H54 (cell line): ENCODE data around the gene ZP4.
A peak's percentile ranks its signal among the peaks of the same experiment; 100 is the strongest.

Experiments used
- DNase-seq: peaks from one replicate; pipeline ENCODE4 v3.0.0; 2011; ENCODE audit warnings: low spot score, mixed read lengths; ENCODE audit not compliant: insufficient read length
- FAIRE-seq: peaks from 3 replicates; lab custom pipeline; 2011; peaks lifted over from hg19 to GRCh38; lab: Jason Lieb, UNC
- POLR2A ChIP-seq: IDR thresholded peaks from 2 replicates; pipeline ENCODE4 v1.6.1; 2011; ENCODE audit warnings: low read depth, mild to moderate bottlenecking, low read length

The ZP4 gene, protein sequence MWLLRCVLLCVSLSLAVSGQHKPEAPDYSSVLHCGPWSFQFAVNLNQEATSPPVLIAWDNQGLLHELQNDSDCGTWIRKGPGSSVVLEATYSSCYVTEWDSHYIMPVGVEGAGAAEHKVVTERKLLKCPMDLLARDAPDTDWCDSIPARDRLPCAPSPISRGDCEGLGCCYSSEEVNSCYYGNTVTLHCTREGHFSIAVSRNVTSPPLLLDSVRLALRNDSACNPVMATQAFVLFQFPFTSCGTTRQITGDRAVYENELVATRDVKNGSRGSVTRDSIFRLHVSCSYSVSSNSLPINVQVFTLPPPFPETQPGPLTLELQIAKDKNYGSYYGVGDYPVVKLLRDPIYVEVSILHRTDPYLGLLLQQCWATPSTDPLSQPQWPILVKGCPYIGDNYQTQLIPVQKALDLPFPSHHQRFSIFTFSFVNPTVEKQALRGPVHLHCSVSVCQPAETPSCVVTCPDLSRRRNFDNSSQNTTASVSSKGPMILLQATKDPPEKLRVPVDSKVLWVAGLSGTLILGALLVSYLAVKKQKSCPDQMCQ

DNA sequence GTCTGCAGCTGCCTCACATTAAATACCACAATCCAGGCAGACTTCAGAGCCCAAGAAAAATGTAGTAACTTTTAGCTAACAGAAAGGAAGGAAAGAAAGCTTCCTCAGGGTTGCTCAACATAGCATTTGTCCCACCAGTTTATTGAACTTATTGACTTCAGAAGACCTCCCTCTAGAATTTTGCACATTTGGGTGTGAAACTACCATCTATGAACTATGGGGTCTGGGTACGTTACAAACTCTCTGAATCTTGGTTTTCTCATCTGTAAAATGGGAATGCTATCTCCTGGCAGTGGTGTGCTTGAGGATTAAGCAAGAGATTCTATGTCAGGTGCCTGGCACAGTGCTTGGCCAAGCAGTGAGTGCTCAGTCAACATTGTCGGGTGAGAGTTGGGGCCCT lies at the start of gene ZP4:
Gene ZP4, minus strand, starts transcription at position 101 of the 400 bp plus-strand sequence. CDS start 287 bp downstream, outside the sequence.
- TF ChIP-seq POLR2A: no peak
- DNase-seq: no peak
- no peak for FAIRE-seq

DNA sequence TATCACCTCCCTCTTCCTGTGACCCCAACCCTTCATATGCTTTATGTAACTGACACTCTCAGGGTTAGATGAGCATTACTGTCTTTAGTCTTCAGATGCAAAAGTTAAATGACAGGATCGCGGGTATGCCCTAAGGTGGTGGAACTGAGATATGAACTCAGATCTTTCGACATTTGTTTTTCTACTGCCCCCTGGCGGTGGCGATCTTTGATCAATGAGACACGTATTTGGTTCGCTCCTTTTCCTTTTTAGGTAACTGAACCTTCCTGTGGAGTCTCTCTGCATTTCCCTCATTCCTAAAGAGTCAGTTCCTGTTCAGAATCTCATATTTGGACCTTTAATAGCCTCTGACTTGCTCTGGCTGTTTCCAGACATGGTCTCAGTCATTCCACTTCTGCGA lies 47.8 kb upstream of the ZP4 start:
- FAIRE-seq (no peak), DNase-seq (no peak)
- TF ChIP-seq POLR2A: no peak

DNA sequence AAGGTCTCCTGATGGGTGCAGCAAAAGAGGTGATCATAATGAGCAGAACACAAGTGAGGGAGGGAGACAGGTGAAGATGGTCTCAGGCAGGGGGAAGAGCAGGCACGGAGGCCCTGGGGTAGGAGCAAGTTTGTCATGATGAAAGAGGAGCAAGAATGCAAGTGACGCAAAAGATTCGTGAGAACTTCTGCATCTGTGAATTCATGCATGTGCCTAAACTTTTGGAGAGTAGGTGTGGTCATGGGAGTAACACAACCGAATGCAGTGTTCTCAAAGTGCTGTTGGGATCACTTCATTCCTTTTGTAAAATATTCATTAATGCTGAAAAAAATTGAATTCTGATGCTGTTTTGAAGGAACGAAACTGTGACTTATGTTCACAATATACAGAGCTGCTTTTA lies 47.3 kb upstream of the ZP4 start:
- DNase-seq: no peak
- TF ChIP-seq POLR2A: no peak
- no peak for FAIRE-seq

DNA sequence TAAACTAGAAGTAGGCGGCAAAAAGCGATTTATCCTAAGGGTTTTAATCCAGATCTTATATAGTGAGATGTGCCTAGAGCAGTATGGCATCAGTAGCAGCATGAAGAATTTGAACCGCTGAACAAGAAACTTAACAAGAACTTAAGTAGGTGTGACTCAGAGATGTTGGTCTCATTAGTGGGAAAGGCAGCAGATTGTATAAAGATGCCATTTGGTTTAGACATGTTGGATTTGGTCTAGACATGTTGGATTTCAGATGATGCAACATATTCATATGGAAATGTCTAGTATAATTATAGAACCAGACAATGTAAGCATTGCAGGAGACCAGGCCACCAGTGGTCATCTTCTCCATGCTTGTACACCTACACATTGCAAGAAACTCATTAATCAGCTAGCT lies 42.1 kb upstream of the ZP4 start:
- no peak for DNase-seq
- FAIRE-seq: no peak
- no peak for TF ChIP-seq POLR2A

DNA sequence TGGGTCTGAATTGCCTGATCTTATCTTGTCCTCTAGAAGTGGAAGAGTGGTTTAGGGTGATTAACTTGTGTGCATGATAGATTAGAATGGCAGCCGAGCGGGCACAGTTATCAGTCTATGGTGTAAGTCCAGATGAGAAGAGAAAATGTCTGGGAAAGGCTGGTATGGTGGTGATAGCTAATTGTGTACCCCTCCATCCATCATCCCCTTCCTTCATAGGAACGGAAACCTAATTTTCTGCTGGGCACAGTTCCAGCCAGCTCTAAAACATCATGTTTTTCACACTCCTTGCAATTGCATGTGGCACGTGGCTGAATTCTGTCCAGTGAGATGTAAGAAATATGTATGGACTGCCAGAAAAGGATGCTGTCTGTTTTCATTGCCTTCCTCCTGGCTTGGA lies 40.9 kb upstream of the ZP4 start:
- FAIRE-seq (no peak), DNase-seq (no peak)
- TF ChIP-seq POLR2A: no peak

DNA sequence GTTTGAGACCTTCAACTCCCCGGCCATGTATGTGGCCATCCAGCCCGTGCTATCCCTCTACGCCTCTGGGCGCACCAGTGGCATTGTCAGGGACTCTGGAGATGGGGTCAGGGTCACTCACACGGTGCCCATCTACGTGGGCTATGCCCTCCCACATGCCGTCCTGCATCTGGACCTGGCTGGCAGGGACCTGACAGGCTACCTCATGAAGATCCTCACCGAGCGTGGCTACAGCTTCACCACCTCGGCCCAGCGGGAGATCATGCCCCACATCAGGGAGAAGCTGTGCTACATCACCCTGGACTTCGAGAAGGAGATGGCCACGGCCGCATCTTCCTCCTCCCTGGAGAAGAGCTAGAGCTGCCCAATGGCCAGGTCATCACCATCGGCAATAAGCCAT lies 36.5 kb upstream of the ZP4 start:
- no peak for TF ChIP-seq POLR2A
- no peak for FAIRE-seq
- DNase-seq: no peak

DNA sequence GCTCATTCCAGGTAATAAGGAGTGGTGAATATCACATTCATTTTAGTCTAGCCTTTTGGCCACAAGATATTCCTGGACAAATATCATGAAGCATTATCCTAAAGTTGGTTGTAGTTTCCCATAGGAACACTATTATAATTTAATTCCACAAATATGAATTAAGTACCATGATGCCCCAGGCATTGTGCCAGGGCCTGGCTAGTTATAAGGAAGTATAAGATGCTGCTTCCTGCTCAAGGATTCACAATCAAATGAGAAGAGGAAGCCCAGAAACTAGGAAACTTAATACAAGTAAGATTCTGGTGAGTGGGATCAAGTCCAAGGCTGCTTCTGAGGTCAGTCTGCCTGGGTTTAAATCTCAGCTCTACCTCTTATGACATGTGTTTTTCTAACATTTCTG lies 30.6 kb upstream of the ZP4 start:
- TF ChIP-seq POLR2A: no peak
- FAIRE-seq (no peak), DNase-seq (no peak)

DNA sequence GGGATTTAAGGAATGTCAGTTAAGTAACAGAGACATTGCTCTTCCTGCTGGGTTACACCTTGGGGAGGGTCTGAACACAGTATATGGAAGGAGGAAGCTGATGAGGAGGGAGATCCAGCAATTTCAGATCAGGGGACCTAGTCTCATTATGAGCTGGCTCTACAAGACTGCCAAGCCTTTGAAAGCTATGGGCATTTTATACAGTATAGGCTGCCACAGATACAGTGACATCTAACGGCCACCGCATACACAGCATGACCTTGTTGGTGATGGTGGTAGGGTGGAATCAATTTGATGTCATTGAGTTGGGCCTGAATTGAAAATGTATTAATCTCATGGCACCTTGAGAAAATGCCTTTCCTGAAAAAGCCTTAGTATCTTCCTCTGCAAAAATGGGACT lies 22.6 kb upstream of the ZP4 start:
- no peak for TF ChIP-seq POLR2A
- DNase-seq (no peak), FAIRE-seq (no peak)

DNA sequence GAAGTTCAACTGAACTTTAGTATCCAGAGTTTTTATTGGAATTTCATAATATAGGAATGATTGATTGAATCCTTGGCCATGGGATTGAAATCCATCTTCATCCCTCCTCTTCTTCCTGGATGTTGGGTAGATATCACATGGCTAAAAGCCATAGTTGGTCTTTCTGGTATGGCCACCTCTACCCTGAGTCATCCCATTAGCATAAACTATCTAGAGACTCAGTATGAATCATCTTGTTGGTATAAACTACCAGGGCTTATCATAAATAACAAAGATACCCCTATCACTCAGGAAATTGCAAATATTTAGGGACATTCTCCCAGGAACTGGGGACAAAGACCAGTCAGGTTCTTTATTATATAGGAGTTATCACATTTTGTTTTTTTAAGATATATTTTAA lies 21.2 kb upstream of the ZP4 start:
- TF ChIP-seq POLR2A: no peak
- no peak for DNase-seq

DNA sequence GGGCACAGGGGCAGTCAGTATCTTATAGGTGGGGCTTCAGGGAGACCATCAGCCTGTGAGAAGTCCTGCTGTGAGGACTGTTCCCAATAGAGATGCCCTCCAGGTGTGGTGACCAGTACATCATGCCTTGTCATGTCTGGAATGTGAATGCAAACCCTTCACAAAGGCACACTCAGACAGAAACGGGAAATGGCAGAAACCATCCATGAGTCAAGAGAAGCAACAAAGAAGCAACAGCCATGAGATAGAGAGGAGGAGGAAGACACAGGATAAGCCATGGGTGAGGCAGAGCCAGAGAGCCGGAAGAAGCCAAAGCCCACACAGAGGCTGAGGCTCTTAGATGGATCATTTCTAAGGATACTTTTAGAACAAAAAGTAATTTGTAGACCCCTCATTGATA lies 20.1 kb upstream of the ZP4 start:
- FAIRE-seq (no peak), DNase-seq (no peak)
- TF ChIP-seq POLR2A: no peak

More for the DNA sequence above, 21.2 kb upstream of the ZP4 start:
- FAIRE-seq: no peak

DNA sequence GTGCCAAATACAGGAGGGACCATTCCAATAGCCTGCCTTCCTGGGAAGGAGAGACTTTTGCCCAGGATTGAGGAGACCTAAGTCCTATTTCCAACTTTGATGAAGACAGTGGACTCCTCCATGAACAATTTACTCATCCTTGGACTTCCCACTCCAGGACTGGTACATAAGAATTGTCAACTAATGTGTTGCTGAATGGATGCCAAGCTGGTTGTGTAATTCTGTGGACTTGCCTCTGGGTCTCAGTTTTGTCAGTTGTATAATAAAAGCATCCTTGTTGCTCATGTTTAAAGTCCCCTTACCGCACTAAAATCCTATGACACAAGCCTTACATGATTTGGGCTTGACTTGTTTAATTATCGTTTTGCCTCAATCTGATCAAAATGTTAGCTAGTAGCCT lies 13.2 kb upstream of the ZP4 start:
- DNase-seq (no peak), FAIRE-seq (no peak)
- TF ChIP-seq POLR2A: no peak

DNA sequence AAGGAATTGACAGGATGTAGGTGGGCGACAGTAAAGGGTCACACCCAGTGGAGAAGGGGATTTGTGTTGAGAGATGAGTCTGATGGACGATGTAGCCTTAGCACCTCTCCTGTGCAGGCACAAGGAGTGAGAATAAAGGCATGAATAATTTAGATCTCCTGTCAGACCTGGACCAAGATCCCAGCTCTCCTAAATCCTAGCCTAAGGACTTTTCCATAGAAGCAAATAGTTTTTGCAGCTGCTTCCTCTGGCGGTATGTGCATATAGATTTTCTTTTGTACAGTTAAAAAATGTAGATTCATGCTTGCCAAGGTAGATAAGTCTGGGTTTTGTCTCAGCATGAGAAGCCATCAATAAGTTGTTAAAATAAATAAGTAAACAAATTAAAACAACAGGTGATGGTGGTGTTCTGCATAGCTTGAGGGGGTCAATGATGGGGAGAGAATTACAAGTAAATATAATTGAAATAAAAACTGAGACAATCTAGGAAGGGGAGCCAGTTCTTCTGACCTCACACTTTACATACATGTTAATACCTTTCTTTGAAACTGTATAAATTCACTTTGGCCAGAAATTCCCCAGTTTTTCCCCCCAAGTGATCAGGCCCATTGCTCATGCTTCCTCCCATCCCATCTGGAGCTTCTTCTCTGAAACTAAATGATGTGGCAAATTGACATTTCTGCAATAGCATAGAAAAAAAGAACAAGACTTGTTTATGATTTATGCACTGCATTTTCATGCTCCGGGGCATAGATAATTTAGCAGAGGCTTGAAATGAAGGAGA lies 12.4 kb upstream of the ZP4 start:
- DNase-seq (no peak), FAIRE-seq (no peak)
- no peak for TF ChIP-seq POLR2A

DNA sequence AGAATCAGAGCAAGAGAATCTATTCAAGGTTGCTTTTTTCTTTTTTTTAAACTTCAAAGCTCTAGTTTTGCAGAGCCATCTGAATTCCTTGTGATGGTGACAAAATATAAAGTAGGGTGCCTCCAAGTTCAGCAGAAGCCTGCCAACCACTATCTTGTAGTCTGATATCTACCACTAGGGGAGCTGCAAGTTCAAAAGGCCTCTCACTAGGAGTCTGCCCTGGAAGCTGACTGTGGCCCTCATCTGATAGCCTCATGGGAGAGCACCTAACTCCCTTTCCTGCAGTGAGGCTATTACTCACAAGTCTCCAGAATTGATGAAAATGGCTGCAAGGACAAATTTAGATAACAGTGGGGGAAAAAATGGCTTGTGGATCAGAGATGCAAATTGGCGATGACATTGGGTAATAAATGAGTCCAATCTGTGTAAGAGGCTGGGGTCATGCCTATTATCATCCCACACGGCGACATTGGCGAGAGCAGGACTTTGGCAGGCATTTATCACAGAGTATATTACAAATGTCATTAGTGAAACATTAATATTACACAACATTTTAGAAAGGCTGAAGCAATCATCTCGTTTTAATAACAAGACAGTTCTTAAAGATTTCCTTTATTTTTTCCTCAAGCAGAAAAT lies 10.7 kb upstream of the ZP4 start:
- FAIRE-seq: peak; percentile 75
- TF ChIP-seq POLR2A: no peak
- DNase-seq: peak; percentile 42

DNA sequence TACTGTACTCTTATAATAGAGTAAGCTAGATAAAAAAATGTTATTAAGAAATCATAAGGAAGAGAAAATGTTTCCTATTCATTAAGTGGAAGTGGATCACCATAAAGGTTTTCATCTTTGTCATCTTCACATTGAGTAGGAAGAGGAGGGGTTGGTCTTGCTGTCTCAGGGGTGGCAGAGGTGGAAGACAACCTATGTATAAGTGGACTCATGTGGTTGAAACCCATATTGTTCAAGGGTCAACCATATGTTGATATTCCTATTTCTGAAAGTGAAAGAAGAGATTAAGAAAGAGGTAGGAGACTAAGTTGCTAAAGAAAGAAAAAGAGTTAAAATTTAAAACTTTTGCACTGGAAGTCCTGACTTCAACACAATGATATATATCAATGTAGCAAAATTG lies 4.9 kb upstream of the ZP4 start:
- no peak for DNase-seq
- no peak for FAIRE-seq
- no peak for TF ChIP-seq POLR2A
